Stomach (tissue), 9 donors: ENCODE results near the gene SYNDIG1. TPM values are rescaled to one million over a fixed set of nuclear protein-coding genes. Genes with fewer than 3 reads are reported as not detected.

Experiments
- DNase-seq, 2 donors: peaks; one replicate each; pipeline versions ENCODE4 v3.0.0 to v3.0.0-alpha.2; 2013 to 2019
- H3K27ac ChIP-seq, 5 donors: fragments of 200-600 bp in 4 of 5; sonication (generic) in 4 of 5; one replicate each; pipeline ENCODE4 v1.5.1; 2013 to 2019; ENCODE audit warnings: mild to moderate bottlenecking in 1 of 5, moderate library complexity in 1 of 5
- H3K27me3 ChIP-seq, 3 donors: fragments of 200-600 bp; sonication (generic); one replicate each; pipeline ENCODE4 v1.5.1; 2017 to 2019; ENCODE audit warnings: mixed run types in 1 of 3
- H3K36me3 ChIP-seq, 4 donors: fragments of 200-600 bp; sonication (generic); 1 replicate in 3 of 4; 2 replicates in 1 of 4; pipeline ENCODE4 v1.5.1; 2016 to 2019
- H3K4me1 ChIP-seq, 4 donors: fragments of 200-600 bp; sonication (generic); one replicate each; pipeline ENCODE4 v1.5.1; 2016 to 2019
- H3K4me3 ChIP-seq, 4 donors: fragments of 200-600 bp; sonication (generic) in 3 of 4; one replicate each; pipeline ENCODE4 v1.5.1; 2016 to 2019; ENCODE audit warnings: mild to moderate bottlenecking in 1 of 4
- H3K9me3 ChIP-seq, 4 donors: fragments of 200-600 bp; sonication (generic); one replicate each; pipeline ENCODE4 v1.5.1; 2016 to 2019
- EP300 ChIP-seq: sonication (generic); formaldehyde crosslinking; IDR thresholded peaks from one replicate; pipeline ENCODE4 v1.6.1; 2017; ENCODE audit warnings: antibody characterized with exemption
- POLR2A ChIP-seq, 4 donors: fragments of 450-650 bp; IDR thresholded peaks; one replicate each; pipeline ENCODE4 v1.6.1; 2016; ENCODE audit warnings: antibody characterized with exemption in 4 of 4, control low read depth in 2 of 4, mild to moderate bottlenecking in 1 of 4, moderate library complexity in 1 of 4
- POLR2AphosphoS5 ChIP-seq, 3 donors: sonication (generic); formaldehyde crosslinking; IDR thresholded peaks; one replicate each; pipeline ENCODE4 v1.6.1; 2016; ENCODE audit warnings: antibody characterized with exemption in 3 of 3
- WGBS, 5 donors: extraction: QIAGEN DNeasy Blood & Tissue Kit in 3 of 5; methylation state at CpG; one replicate each; pipeline versions ENCODE4 v1.1.5 to v1.1.7; 2013 to 2018; 5-methylcytosine and 5-hydroxymethylcytosine counted together
- intact Hi-C: fragments of 100-400 bp; cut with DNase I; formaldehyde crosslinking; loops from one replicate; pipeline ENCODE4 v1.15.1; 2023; ENCODE audit warnings: low total_unique reads
- polyA plus RNA-seq, 3 donors: library from polyadenylated mRNA; stranded (reverse); fragments of 200-250 nt; gene quantifications; one replicate each; pipeline ENCODE4 v1.2.3, GENCODE V29; 2013
- total RNA-seq, 5 donors: library from RNA; depleted of rRNA; stranded (reverse); fragments of >200 nt; gene quantifications; one replicate each; pipeline versions ENCODE4 v1.1.0 to v1.2.3, GENCODE V29; 2014 to 2016
- TF ChIP-seq, protein P1 (sequence below), 7 experiments: fragments of 450-650 bp in 4 of 7; fragments of 200-600 bp in 3 of 7; sonication (generic) in 3 of 7; IDR thresholded peaks; one replicate each; pipeline ENCODE4 v1.5.1; 2016 to 2019; ENCODE audit warnings: antibody characterized with exemption in 7 of 7, control low read depth in 2 of 7, mild to moderate bottlenecking in 1 of 7
- donor health status: healthy with polysubstance abuse.
- donor health status: Bipolar disorder and iron deficiency.
- donor health status: healthy.

Gene SYNDIG1
- total and polyA plus RNA-seq, 8 donors: 0.29 to 2.0 (median 0.89) TPM; not detected in 4

DNA sequence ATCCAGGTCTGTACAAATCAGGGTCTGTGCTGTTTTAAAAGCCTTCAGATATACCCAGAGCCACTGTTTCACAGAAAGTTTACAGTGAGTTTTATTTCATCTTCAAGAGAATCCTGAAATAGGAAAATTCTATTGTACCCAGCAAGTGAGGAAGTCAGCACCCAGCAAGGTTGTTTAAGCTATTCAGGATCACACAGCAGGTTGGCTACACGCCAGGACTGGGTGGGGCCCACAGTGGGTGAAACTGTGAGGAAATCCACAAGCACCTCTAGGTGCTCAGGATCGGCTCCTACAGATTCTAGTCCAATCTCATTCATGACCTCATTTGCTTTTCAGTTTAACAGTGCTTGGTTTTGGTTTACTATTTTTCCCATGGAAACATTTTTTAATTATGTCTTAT is 128.9 kb downstream of the SYNDIG1 start:
- H3K27me3 ChIP-seq: no peaks in the 10 kb centered on the region
- no peak for DNase-seq
- peaks cover 0 to 12% (median 8%) of the 10 kb centered on the region in 4 donors for H3K9me3 ChIP-seq
- no peaks in the 10 kb centered on the region for H3K4me1 ChIP-seq
- H3K27ac ChIP-seq: no peak overlapping the region
- 65 to 83% (median 77%) methylated on average over 2 of the region's 2 CpGs for WGBS, 5 donors
- H3K4me3 ChIP-seq: no peak overlapping the region
- no peak for TF ChIP-seq EP300
- TF ChIP-seq, protein P1, sequence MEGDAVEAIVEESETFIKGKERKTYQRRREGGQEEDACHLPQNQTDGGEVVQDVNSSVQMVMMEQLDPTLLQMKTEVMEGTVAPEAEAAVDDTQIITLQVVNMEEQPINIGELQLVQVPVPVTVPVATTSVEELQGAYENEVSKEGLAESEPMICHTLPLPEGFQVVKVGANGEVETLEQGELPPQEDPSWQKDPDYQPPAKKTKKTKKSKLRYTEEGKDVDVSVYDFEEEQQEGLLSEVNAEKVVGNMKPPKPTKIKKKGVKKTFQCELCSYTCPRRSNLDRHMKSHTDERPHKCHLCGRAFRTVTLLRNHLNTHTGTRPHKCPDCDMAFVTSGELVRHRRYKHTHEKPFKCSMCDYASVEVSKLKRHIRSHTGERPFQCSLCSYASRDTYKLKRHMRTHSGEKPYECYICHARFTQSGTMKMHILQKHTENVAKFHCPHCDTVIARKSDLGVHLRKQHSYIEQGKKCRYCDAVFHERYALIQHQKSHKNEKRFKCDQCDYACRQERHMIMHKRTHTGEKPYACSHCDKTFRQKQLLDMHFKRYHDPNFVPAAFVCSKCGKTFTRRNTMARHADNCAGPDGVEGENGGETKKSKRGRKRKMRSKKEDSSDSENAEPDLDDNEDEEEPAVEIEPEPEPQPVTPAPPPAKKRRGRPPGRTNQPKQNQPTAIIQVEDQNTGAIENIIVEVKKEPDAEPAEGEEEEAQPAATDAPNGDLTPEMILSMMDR (IDR thresholded peaks at IDR 0.05): no peak
- TF ChIP-seq POLR2A (IDR thresholded peaks at IDR 0.05): no peak
- no peak for TF ChIP-seq POLR2AphosphoS5 (IDR thresholded peaks at IDR 0.05)
- intact Hi-C loops: no loop called here
- no peaks in the 10 kb centered on the region for H3K36me3 ChIP-seq

DNA sequence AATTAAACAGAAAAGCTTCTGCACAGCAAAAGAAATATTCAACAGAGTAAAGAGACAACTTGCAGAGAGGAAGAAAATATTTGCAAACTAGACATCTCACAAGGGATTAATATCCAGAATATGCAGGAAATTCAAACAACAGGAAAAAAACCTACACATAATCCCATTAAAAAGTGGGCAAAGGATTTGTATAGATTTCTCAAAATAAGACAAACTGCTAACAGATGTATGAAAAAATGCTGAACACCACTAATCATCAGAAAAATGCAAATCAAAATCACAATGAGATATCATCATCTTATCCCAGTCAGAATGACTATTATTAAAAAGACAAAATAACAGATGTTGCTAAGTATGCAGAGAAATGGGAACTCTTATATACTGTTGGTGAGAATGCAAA is 129.6 kb downstream of the SYNDIG1 start:
- H3K36me3 ChIP-seq: no peaks in the 10 kb centered on the region
- H3K9me3 ChIP-seq: peaks cover 0 to 12% (median 8%) of the 10 kb centered on the region in 4 donors
- no peak overlapping the region for H3K4me3 ChIP-seq
- no peak for DNase-seq
- H3K4me1 ChIP-seq: no peaks in the 10 kb centered on the region
- intact Hi-C loops: no loop called here
- H3K27ac ChIP-seq: no peak overlapping the region
- H3K27me3 ChIP-seq: no peaks in the 10 kb centered on the region
- TF ChIP-seq POLR2A (IDR thresholded peaks at IDR 0.05) (no peak), POLR2AphosphoS5 (IDR thresholded peaks at IDR 0.05) (no peak), EP300 (no peak)
- TF ChIP-seq, protein P1 (IDR thresholded peaks at IDR 0.05): no peak

DNA sequence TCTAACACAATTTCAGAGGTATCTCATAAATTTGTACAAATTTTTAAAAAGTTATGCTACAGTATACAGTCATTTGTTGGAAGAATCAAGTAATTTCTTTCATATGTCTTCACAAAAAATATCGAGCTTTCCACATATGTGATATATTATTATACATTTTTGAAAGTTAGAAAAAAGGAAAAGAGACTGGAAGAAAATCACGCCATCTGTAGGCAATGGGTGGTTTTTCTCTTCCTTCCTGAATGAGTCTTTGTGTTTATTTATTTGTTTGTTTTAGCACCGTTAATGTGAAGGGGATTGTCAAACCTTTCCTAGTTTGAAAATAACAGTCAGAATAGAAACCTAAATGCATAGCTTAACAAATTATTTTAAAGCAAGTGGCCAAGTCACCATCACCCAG is 130.6 kb downstream of the SYNDIG1 start:
- Histone ChIP-seq H3K4me1 (no peaks in the 10 kb centered on the region), H3K27me3 (no peaks in the 10 kb centered on the region), H3K36me3 (no peaks in the 10 kb centered on the region), H3K27ac (no peak overlapping the region), H3K9me3 (peaks cover 0 to 12% (median 8%) of the 10 kb centered on the region in 4 donors), H3K4me3 (no peak overlapping the region)
- intact Hi-C loops: no loop called here
- no peak for DNase-seq
- TF ChIP-seq EP300 (no peak), POLR2A (IDR thresholded peaks at IDR 0.05) (no peak), POLR2AphosphoS5 (IDR thresholded peaks at IDR 0.05) (no peak)
- TF ChIP-seq, protein P1 (IDR thresholded peaks at IDR 0.05): no peak
- 73 to 86% (median 79%) methylated on average over 3 of the region's 3 CpGs for WGBS, 5 donors

DNA sequence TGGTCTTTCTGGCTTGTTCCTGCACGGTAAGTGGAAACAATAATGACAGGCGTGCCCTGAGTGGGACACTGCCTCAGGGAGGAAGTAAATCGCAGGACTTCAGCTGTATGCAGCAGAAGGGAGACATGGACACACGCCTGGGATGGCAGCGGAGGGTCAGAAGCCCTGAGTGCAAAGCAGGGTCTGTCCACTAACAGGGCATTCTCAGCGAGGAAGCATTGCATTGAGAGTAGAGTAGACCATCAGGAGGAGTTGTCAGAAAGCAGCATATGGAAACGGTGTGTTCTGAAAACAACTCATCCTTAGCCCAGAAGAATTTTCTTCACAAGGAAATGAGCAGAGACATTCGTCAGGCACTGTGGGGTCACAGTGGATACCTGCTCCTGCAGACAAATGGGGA is 134.0 kb downstream of the SYNDIG1 start:
- no peak for DNase-seq
- TF ChIP-seq, protein P1 (IDR thresholded peaks at IDR 0.05): no peak
- no peak for TF ChIP-seq POLR2AphosphoS5 (IDR thresholded peaks at IDR 0.05)
- TF ChIP-seq POLR2A (IDR thresholded peaks at IDR 0.05): no peak
- TF ChIP-seq EP300: no peak
- intact Hi-C loops: no loop called here
- Histone ChIP-seq H3K27ac (no peak overlapping the region), H3K9me3 (peaks cover 0 to 12% (median 8%) of the 10 kb centered on the region in 4 donors), H3K27me3 (no peaks in the 10 kb centered on the region), H3K36me3 (no peaks in the 10 kb centered on the region), H3K4me1 (no peaks in the 10 kb centered on the region), H3K4me3 (no peak overlapping the region)
- 84 to 95% (median 90%) methylated on average over 8 of the region's 8 CpGs for WGBS, 5 donors
